GM06990 (cell line): ENCODE data around the gene BTNL2.
"Not testable (repeated sequence)": the region's sequence is repeated elsewhere in the genome, so short reads cannot be mapped to it uniquely, and the experiment has no call there.

Experiments used
- DNase-seq: peaks from one replicate; pipeline ENCODE4 v3.0.0-alpha.2; 2011; ENCODE audit not compliant: insufficient read length; ENCODE audit errors: extremely low read depth
- H3K27me3 ChIP-seq: replicated peaks from 2 replicates; pipeline ENCODE4 v1.6.0; 2011; ENCODE audit warnings: low read length; ENCODE audit not compliant: control insufficient read depth, insufficient read depth
- H3K36me3 ChIP-seq: 2 replicates; pipeline ENCODE4 v1.5.1; 2011; ENCODE audit warnings: low read length; ENCODE audit not compliant: control insufficient read depth, insufficient read depth
- H3K4me3 ChIP-seq: replicated peaks from 2 replicates; pipeline ENCODE4 v1.5.1; 2011; ENCODE audit warnings: low read depth, mild to moderate bottlenecking, control low read depth, low read length
- TF ChIP-seq, protein P1 (sequence below): IDR thresholded peaks from 2 replicates; pipeline ENCODE4 v1.5.1; 2011; ENCODE audit warnings: low read length, control low read depth, mild to moderate bottlenecking, inconsistent platforms; ENCODE audit not compliant: insufficient read depth, poor library complexity, severe bottlenecking

BTNL2 gene

DNA sequence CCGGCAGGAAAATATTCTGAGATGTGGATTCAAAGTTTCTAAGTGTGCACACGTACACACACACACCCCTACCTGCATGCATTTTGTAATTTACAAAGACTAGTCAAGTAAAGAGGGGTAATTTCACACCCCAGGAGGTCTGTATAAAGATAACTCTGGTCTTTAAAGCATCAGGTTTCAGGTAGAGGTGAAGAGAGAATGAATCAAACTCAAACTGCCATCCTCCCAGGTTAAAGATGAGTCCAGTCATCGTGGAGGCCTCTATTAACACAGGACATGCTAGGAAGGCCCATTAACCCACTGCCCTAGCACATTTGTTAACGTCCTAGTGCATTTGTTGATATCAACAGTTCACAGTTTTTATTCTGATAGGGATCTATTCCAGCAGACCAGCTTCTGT, 29.2 kb upstream of the BTNL2 start:
- no peak for DNase-seq
- no peak overlapping the region for H3K4me3 ChIP-seq
- H3K36me3 ChIP-seq, result no peaks in the 10 kb centered on the region
- H3K27me3 ChIP-seq, result no peaks in the 10 kb centered on the region
- TF ChIP-seq, protein P1, sequence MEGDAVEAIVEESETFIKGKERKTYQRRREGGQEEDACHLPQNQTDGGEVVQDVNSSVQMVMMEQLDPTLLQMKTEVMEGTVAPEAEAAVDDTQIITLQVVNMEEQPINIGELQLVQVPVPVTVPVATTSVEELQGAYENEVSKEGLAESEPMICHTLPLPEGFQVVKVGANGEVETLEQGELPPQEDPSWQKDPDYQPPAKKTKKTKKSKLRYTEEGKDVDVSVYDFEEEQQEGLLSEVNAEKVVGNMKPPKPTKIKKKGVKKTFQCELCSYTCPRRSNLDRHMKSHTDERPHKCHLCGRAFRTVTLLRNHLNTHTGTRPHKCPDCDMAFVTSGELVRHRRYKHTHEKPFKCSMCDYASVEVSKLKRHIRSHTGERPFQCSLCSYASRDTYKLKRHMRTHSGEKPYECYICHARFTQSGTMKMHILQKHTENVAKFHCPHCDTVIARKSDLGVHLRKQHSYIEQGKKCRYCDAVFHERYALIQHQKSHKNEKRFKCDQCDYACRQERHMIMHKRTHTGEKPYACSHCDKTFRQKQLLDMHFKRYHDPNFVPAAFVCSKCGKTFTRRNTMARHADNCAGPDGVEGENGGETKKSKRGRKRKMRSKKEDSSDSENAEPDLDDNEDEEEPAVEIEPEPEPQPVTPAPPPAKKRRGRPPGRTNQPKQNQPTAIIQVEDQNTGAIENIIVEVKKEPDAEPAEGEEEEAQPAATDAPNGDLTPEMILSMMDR, result no peak

DNA sequence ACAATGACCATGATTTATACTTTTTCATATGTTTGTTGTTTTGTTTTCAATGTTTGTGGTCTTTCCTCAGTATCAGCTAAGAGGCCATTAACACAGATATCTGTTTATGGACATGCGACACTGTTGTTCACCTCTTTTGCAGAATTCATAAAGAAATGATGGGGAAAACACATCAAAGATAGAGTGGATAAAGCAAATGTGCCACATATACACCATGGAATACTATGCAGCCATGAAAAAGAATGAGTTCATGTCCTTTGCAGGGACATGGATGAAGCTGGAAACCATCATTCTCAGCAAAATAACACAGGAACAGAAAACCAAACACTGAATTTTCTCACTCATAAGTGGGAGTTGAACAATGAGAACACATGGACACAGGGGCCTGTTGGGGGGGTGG, 27.0 kb upstream of the BTNL2 start:
- DNase-seq, H3K27me3 ChIP-seq, H3K36me3 ChIP-seq, H3K4me3 ChIP-seq: not testable (repeated sequence)

DNA sequence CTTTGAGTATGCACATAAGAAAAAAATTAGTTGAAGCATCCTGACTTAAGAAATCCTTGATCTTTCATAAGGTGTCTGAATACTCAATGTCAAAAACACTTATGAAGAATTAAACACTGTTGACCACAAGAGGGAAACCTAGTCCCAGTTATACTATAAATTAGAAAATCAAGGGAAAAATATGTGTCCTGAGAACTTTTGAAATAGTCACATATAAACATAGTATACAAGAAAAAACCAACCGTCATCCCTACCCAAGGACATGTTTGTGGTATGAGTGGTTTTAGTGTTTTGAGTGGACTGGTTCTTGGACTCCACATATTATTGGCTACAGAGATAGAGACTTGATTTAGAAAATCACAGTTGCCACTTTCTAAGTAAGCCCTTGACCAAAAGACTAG, 25.1 kb upstream of the BTNL2 start:
- no peak for DNase-seq
- TF ChIP-seq, protein P1, result peak; percentile 29
- H3K4me3 ChIP-seq, result no peak overlapping the region
- H3K36me3 ChIP-seq, result no peaks in the 10 kb centered on the region
- H3K27me3 ChIP-seq, result no peaks in the 10 kb centered on the region

DNA sequence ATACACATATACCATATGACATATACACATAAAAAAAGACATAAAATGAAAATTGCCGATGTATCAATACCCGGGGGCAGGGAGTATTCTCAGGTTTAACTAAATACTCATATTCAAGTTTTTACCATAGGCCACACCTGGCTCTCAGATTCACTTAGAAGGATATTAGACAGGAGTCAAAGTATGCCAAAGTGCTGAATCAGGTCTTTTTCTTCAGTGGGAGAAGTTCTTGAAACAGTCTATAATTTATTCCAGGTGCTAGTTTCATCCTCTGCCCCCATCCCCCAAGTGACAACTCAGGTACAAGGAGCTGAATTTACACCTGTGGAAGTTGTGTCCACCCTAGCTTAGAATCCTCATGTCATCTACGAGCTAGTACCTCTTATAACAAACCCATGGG, 24.2 kb upstream of the BTNL2 start:
- Histone ChIP-seq H3K36me3 (no peaks in the 10 kb centered on the region), H3K27me3 (no peaks in the 10 kb centered on the region), H3K4me3 (no peak overlapping the region)
- TF ChIP-seq, protein P1, result no peak
- no peak for DNase-seq

DNA sequence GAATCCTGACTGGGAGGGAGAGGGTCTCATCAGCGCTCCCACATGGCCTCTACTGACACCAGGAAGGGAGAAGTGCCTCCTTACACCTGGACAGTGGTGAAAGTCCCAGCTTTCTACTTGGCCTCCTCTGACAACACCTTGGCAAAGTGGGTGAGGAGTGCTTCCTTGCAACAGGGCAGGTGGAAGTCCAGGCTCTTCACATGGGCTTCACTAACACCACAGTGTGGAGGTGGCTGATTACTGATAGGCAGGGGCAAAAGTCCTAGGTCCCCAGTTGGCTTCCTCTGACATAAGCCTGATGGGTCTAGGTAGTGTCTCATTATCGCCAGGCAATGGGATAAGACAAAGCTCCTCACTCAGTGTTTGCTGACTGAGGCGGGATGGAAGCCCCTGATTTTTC, 23.2 kb upstream of the BTNL2 start:
- no peak overlapping the region for H3K4me3 ChIP-seq
- no peaks in the 10 kb centered on the region for H3K36me3 ChIP-seq
- TF ChIP-seq, protein P1, result no peak
- no peak for DNase-seq
- H3K27me3 ChIP-seq, result no peaks in the 10 kb centered on the region

DNA sequence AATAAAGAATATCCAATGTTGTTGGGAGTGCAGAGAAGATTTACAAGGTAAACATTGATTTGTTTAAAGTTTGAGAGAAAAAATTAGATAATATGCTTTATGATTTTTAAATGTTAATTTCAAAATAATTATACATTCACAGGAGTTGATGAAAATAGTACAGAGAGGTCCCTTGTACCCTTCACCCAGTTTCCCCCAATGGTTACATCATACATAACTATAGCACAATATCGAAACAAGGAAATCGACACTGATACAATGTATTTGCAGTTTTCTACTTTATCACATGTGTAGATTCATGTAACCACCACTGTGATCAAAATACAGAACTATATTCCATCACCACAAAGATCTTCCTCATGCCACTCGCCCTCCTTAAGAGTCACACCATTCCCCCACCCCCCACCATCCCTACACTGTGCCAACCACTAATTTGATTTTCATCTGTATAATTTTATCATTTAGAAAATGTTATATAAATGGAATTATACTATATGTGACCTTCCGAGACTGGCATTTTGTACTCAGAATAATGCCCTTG, 21.0 kb upstream of the BTNL2 start:
- H3K36me3 ChIP-seq, result no peaks in the 10 kb centered on the region
- no peak for DNase-seq
- H3K27me3 ChIP-seq, result 0 out of 2 replicates have a peak, but pooled peaks cover 2% of the 10 kb centered on the region
- no peak overlapping the region for H3K4me3 ChIP-seq
- TF ChIP-seq, protein P1, result no peak
